GM03348 (cell line): ENCODE measurements around the gene C19orf85.
A peak's percentile ranks its signal among the peaks of the same experiment; 100 is the strongest.
"Not testable (repeated sequence)": the region's sequence is repeated elsewhere in the genome, so short reads cannot be mapped to it uniquely, and the experiment has no call there.

ENCODE experiments used
- DNase-seq: peaks from one replicate; pipeline ENCODE4 v3.0.0; 2012; ENCODE audit warnings: low spot score

The C19orf85 gene

DNA sequence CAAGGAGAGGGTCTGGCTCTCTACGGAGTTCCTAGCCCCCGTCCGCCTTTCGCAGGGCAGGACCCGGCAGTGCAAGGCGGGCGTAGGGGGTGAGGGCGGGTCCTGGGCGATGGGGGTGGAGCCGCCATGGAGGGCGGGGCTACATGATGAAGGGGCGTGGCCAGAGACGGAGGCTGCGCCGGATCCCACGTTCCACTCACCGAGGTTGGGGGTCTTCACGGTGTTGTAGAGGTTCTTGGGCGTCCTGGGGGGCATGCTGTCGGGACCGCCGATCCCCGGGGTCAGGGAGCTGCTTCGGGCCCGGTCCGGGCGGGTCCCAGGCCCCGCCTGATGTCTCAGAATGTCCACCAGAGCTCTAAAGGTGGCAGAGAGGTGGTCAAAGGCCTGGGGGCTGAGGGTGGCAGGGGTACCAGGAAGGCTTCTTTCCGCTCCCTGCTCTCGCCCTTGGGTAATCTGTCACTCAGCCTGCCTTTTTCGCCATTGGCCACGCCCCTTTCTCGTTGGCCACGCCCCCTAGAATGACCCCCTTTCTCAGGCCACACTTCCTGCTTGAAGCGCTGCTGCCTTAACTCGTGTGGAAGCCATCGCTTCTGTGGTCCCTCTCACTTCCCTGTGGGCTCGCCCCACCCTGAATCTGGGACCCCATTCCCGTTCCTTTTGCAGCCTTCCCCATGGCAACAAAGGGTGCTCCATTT is 24.0 kb downstream of the C19orf85 start:
- no peak for DNase-seq

DNA sequence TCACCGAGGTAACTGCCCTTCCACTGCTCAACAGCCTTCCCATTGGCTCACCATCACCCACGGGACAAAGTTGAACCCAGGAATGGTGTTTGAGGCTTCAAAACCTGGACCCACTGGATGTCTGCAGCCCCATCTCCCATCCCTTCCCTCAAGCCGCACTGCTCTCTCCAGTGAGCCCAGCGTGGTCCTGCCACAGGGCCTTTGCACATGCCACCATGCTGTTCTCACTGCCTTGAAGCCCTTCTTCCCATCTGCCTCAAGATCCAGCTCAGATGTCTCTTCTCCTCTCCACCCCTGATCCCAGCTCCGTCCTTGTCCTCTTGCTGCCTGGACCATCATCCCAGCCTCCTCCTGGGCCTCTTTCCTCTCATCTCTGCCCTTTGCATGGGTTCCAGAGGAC is 25.5 kb downstream of the C19orf85 start:
- no peak for DNase-seq

DNA sequence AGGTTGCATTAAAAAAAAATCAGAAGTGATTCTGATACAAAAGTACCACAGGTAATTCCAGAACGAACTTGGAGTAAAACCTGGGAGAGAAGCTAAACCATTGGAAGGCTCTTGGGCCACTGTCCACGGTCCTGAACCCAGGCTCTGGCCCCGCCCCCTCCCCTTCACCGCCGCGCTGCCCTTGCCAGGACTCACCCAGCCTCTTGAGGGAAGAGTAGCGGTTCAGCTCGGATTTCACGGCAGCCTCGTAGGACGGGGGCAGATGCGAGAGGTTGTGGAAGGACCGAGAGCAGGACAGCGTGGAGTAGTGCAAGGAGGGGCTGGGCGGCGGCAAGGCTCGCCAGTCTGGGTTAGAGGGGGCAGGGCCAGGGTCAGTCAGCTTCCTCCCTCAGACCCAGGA is 27.1 kb downstream of the C19orf85 start:
- peak; percentile 79 for DNase-seq

DNA sequence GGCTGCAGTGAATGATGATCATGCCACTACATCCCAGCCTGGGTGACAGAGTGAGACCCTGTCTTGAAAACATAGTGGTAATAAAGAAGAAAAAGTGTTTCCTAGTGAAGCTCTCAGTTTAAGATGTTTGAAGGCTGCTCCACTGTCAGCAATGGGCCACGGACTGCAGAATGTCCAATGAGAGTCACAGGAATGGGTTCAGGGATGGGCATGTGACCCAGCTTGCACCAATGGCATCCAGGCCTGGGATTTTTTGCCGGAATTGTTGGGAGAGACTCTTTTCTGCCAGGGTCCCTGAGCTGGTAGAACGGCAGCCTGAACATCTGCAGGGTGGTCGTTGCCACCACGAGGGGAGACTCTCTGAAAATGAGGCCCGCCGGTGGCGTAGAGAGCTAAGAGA is 27.7 kb downstream of the C19orf85 start:
- no peak for DNase-seq

DNA sequence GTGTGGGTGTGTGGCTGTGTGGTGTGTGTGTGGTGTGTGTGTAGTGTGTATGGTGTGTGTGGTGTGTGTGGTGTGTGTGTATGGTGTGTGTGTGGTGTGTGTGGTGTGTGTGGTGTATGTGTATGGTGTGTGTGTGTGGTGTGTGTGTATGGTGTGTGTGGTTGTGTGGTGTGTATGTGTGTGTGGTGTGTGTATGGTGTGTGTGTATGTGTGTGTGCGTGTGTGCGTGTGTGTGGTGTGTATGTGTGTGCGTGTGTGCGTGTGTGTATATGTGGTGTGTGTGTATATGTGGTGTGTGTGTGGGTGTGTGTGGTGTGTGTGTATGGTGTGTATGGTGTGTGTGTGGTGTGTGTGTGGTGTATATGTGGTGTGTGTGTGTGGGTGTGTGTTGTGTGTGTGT is 29.5 kb downstream of the C19orf85 start:
- no peak for DNase-seq

DNA sequence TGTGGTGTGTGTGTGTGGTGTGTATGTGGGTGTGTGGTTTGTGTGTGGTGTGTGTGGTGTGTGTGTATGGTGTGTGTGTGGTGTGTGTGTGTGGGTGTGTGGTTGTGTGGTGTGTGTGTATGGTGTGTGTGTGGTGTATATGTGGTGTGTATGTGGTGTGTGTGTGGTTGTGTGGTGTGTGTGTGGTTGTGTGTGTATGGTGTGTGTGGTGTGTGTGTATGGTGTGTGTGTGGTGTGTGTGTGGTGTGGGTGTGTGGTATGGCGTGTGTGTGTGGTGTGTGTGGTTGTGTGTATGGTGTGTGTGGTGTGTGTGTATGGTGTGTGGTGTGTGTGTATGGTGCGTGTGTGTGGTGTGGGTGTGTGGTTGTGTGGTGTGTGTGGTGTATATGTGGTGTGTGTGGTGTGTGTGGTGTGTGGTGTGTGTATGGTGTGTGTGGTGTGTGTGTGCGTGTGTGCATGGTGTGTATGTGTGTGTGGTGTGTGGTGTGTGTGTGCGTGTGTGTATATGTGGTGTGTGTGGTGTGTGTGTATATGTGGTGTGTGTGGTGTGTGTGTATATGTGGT is 30.1 kb downstream of the C19orf85 start:
- no peak for DNase-seq

DNA sequence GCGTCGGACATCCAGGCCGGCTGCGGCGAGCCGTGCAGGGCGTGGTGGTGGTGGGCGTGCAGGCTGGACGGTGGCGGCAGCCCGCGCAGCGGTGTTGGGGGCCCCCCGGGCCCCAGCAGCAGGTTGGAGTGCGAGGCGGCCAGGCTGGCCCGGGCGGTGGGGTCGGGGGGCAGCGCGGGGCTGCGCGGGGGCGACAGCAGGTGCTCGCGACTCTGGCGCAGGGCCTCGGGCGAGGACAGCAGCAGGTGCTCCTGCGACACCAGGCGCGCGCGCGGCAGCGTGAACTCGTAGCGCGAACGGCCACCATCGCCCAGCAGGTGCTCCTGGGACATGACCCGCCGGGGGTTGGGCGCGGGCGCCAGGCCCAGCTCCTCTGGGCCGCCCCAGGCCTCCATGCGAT is 31.3 kb downstream of the C19orf85 start:
- DNase-seq = no peak

DNA sequence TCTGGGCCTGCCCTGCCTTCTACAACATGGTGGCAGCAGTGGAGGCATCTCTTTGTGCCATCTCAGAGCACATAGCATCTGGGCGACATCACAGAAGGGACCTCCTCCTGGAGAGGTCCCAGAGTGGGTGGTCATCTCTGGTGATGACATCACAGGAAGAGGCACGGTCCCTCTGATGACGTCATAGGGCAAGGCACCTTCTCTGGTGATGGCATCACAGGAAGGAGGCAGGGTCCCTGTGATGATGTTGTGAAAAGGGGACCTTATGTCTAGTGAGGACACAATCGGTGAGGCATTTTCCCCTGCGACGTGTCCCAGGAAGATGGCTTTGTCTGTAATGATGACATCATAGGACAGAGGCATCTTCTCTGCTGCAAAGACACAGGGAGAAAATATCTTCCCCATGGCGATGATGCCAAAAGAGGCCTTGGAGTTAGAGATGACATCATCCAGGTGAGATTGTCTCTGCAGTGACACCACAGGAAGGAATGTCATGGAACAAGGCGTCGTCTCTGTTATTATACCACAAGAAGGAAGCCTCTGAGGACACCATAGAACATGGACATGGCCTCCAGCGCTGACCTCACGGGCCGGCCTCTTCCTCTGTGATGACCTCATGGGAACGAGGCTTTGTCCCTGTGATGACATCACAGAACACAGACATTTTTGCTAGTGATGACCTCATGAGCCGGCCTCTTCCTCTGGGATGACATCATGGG is 32.2 kb downstream of the C19orf85 start:
- no peak for DNase-seq

DNA sequence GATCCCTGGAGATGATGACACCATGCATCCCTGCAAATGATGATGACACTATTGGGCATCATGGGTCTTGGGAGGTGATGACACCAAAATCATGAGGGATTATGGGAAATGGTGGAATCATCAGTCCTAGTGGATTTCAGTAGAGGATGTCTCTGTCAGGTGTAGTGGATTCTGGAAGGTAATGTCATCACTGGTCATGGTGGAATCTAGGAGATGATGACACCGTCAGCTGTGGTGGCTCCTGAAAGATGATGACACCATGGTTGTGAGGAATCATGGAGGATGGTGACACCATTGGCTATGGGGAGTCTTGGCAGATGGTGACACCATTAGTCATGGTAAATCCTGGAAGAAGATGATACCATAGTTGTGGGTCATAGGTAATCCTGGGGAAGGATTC is 33.4 kb downstream of the C19orf85 start:
- no peak for DNase-seq

DNA sequence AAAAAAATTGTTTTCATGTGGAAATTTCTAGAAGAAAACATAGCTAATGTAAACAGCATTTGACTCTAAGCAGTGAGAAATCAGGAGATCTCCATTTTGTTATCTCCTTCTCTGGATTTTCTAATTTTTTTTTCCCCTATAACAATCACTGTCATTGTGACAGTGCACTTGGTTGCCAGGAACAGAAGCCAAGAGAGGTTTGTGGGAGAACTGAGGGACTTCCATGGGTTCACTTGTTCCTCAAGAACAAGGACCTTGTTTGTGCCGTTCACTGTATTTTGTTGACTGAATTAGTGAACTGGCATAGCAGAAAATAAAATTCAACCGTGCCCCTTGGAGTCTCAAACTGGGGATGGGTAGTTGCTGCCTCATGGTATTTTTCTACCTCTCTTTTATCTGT is 38.5 kb downstream of the C19orf85 start:
- DNase-seq = no peak

DNA sequence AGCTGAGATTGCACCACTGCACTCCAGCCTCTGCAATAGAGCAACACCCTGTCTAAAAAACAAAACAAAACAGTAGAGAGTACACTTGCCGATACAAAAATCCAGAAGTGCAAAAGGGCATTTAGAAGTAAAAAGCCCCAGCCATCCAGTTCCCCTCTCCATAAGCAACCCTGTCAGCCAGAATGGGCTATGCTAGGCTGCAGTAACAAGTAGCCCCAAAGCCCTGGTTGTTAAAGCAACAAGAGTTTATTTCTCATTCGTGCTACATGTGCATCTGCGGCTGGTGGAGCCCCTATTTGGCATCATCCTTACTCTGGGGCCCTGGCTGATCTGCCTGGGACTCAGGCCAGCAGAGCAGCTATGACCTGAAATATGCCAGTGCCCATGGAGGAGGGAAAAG is 40.0 kb downstream of the C19orf85 start:
- DNase-seq = no peak

DNA sequence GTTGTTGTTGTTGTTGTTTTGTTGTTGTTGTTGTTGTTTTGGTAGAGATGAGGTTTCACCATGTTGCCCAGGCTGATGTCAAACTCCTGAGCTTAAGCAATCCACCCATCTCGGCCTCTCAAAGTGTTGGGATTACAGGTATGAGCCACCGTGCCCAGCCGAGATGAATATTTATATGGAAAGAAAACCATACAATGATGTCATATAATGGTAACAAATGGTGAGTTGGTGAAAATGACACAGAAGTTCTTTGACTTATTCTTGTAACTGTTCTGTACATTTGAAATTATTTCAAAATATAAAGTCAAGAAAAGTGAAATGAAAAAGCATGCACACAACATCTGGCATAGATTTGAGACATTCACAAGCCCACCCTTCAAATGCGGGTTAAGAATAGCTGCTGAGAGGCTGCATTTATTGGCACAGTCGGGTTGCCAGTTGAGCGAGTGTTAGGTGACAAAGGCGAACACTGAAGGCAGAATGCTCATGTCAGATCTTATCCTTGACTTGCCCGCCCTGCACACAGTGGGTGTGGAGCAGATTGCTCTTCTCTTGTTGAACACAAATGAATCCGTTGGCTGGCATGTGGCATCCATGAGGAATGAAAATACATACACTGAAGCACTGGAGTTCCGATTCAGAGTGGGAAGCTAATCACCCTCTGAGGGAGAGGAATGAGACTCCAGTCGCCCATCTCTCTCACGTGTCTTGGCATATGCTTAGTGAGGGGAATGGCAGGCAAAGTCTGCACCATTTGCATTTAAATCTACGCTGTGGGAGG is 41.1 kb downstream of the C19orf85 start:
- DNase-seq = no peak

DNA sequence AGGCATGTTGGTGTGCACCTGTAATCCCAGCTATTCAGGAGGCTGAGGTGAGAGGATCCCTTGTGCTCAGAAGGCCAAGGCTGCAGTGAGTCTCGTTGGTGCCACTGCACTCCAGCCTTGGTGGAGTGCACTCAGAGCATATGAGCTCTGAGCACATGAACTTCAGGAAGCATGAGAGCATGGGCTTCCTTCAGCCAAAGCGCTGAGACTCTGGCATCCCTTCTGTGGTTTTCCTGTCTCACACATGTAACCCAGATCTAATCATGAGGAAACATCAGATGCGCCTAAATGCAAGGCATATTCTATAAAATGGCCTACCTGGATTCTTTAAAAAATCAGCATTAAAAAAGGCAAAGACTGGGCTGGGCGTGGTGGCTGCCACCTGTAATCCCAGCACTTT is 43.3 kb downstream of the C19orf85 start:
- DNase-seq = not testable (repeated sequence)

DNA sequence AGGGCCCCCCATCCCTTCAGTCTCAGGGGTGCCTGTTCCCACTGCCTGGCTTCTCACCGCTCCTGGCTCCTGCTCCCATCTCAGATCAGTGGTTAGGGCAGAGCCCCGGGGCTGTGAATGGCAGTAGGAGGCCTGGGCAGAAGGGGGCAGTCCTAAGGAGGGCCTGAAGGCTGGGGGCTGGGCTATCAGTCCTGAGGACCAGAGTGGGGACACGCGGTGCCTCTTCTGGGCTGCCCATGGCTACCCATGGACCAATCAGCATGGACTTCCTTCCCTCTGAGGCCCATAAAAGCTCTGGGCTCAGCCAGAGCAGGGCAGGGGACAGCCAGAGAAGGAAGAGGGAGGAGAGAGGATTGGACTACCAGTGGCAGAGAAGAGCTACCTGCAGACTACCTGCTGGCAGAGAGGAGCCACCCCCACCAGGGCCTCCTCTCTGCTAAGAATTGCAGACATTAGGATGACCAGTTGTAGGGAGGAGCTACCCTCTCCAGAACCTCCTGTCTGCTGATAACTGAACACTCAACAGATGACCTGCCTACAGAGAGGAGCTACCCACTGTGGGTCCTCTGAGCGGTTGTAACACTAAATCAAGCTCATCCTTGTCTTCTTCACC is 44.8 kb downstream of the C19orf85 start:
- no peak for DNase-seq

DNA sequence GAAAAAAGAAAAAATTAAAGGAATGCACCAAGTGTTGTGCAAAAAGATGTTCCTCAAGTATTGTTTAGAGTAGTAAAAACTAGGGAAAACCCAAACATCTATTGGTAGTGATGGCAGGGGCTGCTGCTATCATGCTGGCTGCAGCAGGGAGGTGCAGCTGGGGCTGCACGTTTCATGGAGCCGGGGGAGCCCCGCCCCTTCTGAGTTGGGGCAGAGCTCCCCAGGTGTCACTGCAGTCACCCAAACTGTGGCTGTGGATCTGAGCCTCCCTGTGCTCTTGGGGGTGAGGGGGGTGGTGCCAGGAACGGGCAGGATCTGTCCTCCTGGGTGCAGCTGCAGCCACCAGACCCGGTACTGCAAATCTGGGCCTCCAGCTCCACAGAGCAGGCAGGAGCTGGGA is 45.4 kb downstream of the C19orf85 start:
- DNase-seq = no peak

DNA sequence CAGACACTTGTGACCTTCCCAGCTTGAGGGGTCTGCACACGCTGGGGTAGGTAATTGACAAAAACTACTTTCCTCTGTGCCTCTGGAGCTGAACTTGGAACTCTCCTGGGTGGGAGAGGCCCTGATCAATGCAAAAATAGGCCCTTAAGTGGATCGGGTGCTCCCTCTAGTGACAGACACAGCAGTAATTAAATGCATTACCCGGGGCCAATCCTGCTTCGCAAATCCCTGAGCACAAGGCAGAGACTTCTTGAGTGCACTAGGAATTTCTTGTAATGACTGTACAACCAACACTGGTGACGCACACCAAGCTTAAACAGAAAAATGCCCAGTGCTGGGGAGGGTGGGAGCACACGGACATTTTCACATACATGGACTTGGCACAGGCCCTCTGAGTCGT is 46.4 kb downstream of the C19orf85 start:
- peak; percentile 88 for DNase-seq
